HT-29 (cell line): Measurements from ENCODE around the gene MKX. TPM values are rescaled to one million over a fixed set of nuclear protein-coding genes. Genes with fewer than 3 reads are reported as not detected.
A peak's percentile ranks its signal among the peaks of the same experiment; 100 is the strongest.

Source experiments
- DNase-seq: peaks from one replicate; pipeline ENCODE4 v3.0.0-alpha.2; 2015; ENCODE audit warnings: low spot score
- total RNA-seq: library from RNA; depleted of rRNA; stranded (reverse); fragments of >200 nt; shearing (Covaris generic); gene quantifications from 2 replicates; pipeline ENCODE4 v1.2.3, GENCODE V29; 2014

MKX gene
- total RNA-seq, 1 experiment from 2014 or later: not detected

GRCh38 chr10:27742195-27743011, 3.2 kb downstream of the MKX start:
- DNase-seq: peak; percentile 78

DNA sequence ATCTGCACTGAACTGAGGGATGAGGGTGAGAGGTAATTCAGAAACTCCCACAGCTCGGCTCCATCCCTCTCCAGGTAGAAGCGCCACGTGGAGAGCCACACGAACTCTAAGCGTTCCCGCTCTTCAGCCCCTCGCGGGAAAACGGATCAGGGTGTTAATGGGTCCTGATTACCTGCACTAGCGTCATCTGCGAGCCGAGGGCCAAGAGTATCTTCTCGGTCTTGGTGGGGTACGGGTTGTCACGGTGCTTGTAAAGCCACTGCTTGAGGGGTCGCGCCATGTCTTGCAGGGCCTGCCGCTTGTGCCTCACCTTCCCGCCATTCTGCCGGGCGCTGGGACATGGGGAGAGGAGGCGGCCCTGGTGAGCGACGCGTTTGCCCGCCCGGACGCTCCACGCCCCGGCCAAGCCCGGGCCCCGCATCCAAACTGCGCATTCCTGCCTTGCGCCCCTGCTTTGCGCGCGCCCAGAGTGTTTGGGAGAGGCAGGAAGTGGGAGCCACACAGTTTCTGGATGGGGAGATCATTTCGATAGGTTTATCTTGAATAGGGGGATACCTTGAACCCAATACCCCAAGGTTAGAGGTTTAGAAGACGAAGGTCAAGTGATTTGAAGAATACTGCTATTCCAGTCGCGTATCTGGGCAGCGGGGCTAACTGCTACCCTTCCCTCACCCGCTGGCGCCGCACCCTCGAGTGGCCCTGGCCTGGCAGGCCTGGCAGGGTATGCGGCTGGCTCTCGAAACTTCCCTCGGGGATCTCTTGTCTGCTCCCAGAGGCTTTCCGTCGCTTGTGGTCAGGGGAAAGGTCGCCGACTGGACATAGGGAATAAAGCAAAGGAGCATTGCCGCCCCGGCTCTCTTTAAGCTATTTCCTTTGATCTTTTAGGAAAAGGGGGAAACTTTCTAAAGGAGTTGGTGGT, 4.2 kb downstream of the MKX start:
- no peak for DNase-seq

DNA sequence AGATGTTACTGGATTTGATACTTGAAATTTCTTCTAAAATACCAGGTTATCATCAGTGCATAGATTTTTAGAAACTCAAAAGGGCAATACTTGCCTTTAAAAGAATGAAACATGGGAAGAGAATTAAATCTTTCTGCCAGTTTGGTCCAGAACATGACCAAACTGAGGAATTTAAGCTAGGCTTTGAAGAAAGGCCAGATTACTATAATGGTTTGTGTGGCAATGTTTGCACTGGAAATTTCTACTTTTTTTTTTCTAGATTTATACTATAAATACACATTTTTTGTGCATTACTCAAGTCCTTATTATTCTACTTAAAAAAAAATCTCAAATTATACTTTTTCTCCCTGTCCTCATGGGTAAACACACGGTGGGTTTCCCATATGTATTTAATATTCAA, 9.2 kb downstream of the MKX start:
- DNase-seq: no peak

- DNase-seq: no peak
These were observed 15.6 kb downstream of the MKX start for GRCh38 chr10:27730041-27730440.

DNA sequence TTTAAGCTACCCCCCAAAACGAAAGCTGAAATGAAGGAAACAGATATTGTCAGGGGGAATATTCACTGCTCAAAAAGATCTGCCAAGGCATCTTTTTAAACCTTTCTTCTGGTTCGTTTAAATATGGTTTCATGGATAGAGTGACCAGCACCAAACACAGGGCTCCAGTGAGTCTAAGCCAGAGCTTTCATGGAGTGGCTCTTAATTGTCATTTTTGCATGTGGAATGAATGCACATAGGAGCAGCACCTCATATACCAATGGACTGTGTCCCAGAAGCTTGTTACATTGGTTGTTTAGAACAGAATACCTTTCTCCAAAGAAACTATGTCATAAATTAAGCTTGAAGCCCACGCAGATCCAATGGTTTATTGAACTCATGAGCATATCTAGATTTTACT, 17.3 kb downstream of the MKX start:
- no peak for DNase-seq

- no peak for DNase-seq
These were observed 21.3 kb downstream of the MKX start for GRCh38 chr10:27724287-27724686.

DNA sequence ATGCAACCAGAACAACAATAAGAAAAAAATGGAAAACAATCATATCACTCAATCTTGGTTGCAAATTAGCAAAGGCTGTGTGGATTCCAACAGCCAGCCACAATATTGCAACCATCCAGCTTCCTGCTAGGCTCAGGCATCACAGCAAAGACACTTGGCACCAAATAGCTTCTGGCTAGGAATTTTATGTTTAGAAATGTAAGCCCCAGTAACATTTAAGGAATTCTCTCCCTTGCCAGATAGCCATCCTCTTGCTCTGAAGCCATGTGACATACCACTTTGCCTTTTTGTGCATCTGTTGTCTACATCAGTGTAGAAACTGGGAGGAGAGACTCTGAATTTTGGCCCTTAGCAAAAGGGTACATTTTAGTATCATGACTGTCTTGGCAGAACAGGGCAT, 22.2 kb downstream of the MKX start:
- DNase-seq: no peak

- no peak for DNase-seq
These were observed 25.1 kb downstream of the MKX start for GRCh38 chr10:27720529-27720928.

- DNase-seq: no peak
These were observed 26.6 kb downstream of the MKX start for GRCh38 chr10:27719052-27719451.

- no peak for DNase-seq
These were observed 27.8 kb downstream of the MKX start for GRCh38 chr10:27717861-27718260.

DNA sequence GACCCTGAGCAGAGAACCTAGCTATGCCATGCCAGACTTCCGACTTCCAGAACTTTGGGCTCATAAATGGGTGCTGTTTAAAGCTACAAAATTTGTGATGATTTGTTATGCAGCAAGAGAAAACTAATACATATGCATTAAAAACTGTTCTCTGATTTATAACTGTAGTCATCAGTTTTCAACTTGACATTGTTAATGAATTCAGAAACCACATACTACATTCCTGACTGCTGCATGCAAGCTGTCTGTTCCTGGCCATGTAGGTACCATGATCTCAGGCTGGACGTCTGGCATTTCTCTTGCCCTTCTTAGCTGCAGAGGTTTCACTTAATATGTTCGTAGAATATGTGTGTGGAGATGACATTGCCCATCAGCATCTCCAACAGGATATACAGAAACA, 28.4 kb downstream of the MKX start:
- no peak for DNase-seq

GRCh38 chr10:27716521-27716920, 29.1 kb downstream of the MKX start:
- DNase-seq: no peak

- DNase-seq: no peak
These were observed 30.1 kb downstream of the MKX start for GRCh38 chr10:27715505-27715904.

- DNase-seq: no peak
These were observed 31.3 kb downstream of the MKX start for GRCh38 chr10:27714349-27714748.

- DNase-seq: no peak
These were observed 31.7 kb downstream of the MKX start for GRCh38 chr10:27713941-27714340.

- DNase-seq: no peak
These were observed 35.6 kb downstream of the MKX start for GRCh38 chr10:27710014-27710413.

DNA sequence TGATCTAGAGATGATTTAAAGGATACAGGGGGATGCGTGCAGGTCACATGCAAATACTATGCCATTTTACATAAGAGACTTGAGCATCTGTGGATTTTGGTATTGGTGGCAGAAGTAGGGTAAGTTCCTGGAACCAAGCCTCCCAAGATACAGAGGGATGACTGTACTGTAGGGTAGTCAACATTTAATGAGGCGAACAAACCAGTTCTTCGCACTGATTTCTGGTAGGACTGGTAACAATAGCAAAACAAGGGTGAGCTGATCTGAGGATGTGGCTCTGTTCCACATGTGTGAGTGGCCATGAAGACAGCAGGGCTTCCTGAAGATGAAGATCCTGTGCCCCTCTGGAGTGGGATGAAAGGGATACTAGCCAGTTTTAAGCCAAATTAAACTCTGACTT, 36.3 kb downstream of the MKX start:
- no peak for DNase-seq

DNA sequence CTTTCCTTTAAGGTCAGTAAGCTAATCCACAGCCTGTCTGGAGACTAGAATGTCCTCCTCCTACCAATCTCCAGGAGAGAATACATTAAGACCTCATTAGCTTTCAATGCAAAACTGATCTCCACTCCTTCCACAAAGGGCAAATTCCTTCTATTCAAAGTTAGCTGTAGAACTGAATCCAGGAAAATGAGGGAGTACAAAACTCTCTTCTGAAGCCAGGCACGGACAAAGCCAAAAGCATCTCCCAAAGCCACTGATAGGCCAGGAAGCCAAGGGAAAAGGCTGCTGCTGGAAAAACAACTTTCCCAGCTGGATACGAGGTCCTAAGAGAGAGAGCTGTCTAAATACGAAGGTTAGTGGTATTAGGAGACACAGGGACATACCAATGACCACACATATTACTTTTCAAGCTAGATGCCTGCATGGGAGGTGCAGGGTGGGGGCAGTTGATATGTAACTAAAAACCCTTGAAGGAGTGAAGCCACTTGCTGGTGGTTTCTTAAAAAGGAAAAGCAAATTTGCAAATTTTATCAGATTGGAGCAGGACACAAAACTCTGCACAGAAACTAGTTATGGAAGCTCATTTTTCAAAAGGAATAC, 43.6 kb downstream of the MKX start:
- no peak for DNase-seq

- DNase-seq: no peak
These were observed 45.8 kb downstream of the MKX start for GRCh38 chr10:27699776-27700175.

GRCh38 chr10:27698961-27699360, 46.7 kb downstream of the MKX start:
- no peak for DNase-seq

DNA sequence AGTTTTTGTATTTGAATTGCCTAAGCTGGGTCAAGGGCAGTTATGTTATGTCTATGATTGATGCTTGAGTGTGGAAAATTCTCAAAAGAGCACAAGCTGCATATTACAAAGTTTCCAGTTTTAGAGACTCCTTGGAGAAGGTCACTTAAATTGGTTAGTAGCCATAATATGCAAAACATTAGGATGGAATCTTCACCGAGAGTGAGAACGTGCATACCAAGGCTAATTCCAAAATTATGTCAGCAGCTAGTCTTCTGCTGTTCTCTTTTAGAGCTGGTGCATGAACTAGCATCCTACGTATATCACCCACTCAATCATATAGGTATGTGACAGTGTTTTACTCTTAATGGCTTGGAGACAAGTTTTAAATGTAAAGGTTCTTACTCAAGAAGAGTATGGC, 49.2 kb downstream of the MKX start:
- DNase-seq: no peak

DNA sequence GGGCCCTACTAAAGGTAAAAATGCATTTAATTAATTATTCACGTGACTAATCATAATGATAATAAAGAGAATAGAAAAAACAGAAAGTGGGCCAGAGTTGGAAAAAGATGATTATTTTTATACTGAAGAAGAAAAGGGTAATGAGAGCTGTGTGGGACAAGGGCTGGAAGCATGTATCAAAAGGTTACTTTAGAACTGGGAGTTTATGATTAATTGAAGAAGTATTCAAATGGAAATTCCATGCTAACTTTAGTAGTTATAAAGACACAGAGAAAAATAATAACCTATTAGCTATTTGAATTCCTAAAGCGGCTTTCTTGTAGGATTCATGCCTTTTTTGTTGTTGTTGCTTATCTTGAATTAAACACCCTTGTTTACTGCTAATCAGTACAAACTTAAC, 49.9 kb downstream of the MKX start:
- DNase-seq: no peak
